ENCODE measurements around the gene NDUFA5.

The NDUFA5 gene

GRCh38 chr7:123500878-123501489 lies 56.6 kb downstream of the NDUFA5 start:
- H3K9me3 ChIP-seq (ENCODE audit: insufficient read depth, low read depth, low read length) = peaks cover 16% of the 10 kb centered on the region
- no peak overlapping the region for H3K4me3 ChIP-seq (ENCODE audit: low read length)
- no peak overlapping the region for H3K27ac ChIP-seq (ENCODE audit: low read length)
- H3K9ac ChIP-seq (ENCODE audit: low read depth, low read length) = no peak overlapping the region
- H3K27me3 ChIP-seq (ENCODE audit: insufficient read depth, low read length) = no peaks in the 10 kb centered on the region
- peaks cover 2% of the 10 kb centered on the region; the same call in 1 of the 2 replicates for H3K4me1 ChIP-seq (ENCODE audit: insufficient read depth, low read length)
- H3K36me3 ChIP-seq (ENCODE audit: insufficient read depth, low read depth, low read length) = no peaks in the 10 kb centered on the region

- Histone ChIP-seq H3K4me3 (ENCODE audit: low read length) (no peak overlapping the region), H3K27me3 (ENCODE audit: insufficient read depth, low read length) (no peaks in the 10 kb centered on the region), H3K9ac (ENCODE audit: low read depth, low read length) (no peak overlapping the region), H3K27ac (ENCODE audit: low read length) (no peak overlapping the region), H3K9me3 (ENCODE audit: insufficient read depth, low read depth, low read length) (peaks cover 4% of the 10 kb centered on the region), H3K4me1 (ENCODE audit: insufficient read depth, low read length) (peaks cover 2% of the 10 kb centered on the region; the same call in 1 of the 2 replicates), H3K36me3 (ENCODE audit: insufficient read depth, low read depth, low read length) (no peaks in the 10 kb centered on the region)
Observed at GRCh38 chr7:123499211-123499970, 58.2 kb downstream of the NDUFA5 start.

GRCh38 chr7:123498601-123499000 lies 59.0 kb downstream of the NDUFA5 start:
- Histone ChIP-seq H3K27ac (ENCODE audit: low read length) (no peak overlapping the region), H3K9ac (ENCODE audit: low read depth, low read length) (no peak overlapping the region), H3K4me1 (ENCODE audit: insufficient read depth, low read length) (peaks cover 2% of the 10 kb centered on the region; the same call in 1 of the 2 replicates), H3K9me3 (ENCODE audit: insufficient read depth, low read depth, low read length) (no peaks in the 10 kb centered on the region), H3K4me3 (ENCODE audit: low read length) (no peak overlapping the region), H3K36me3 (ENCODE audit: insufficient read depth, low read depth, low read length) (no peaks in the 10 kb centered on the region), H3K27me3 (ENCODE audit: insufficient read depth, low read length) (no peaks in the 10 kb centered on the region)

GRCh38 chr7:123498031-123498430 lies 59.6 kb downstream of the NDUFA5 start:
- peaks cover 2% of the 10 kb centered on the region; the same call in 1 of the 2 replicates for H3K4me1 ChIP-seq (ENCODE audit: insufficient read depth, low read length)
- no peak overlapping the region for H3K27ac ChIP-seq (ENCODE audit: low read length)
- H3K27me3 ChIP-seq (ENCODE audit: insufficient read depth, low read length) = no peaks in the 10 kb centered on the region
- no peak overlapping the region for H3K9ac ChIP-seq (ENCODE audit: low read depth, low read length)
- H3K4me3 ChIP-seq (ENCODE audit: low read length) = no peak overlapping the region
- H3K9me3 ChIP-seq (ENCODE audit: insufficient read depth, low read depth, low read length) = no peaks in the 10 kb centered on the region
- H3K36me3 ChIP-seq (ENCODE audit: insufficient read depth, low read depth, low read length) = no peaks in the 10 kb centered on the region

- Histone ChIP-seq H3K36me3 (ENCODE audit: insufficient read depth, low read depth, low read length) (no peaks in the 10 kb centered on the region), H3K27me3 (ENCODE audit: insufficient read depth, low read length) (no peaks in the 10 kb centered on the region), H3K4me1 (ENCODE audit: insufficient read depth, low read length) (no peaks in the 10 kb centered on the region; the same call in 1 of the 2 replicates), H3K9ac (ENCODE audit: low read depth, low read length) (no peak overlapping the region), H3K27ac (ENCODE audit: low read length) (no peak overlapping the region), H3K4me3 (ENCODE audit: low read length) (no peak overlapping the region), H3K9me3 (ENCODE audit: insufficient read depth, low read depth, low read length) (no peaks in the 10 kb centered on the region)
Observed at GRCh38 chr7:123494193-123494796, 63.3 kb downstream of the NDUFA5 start.

- no peak overlapping the region for H3K4me3 ChIP-seq (ENCODE audit: low read length)
- no peaks in the 10 kb centered on the region for H3K4me1 ChIP-seq (ENCODE audit: insufficient read depth, low read length)
- no peaks in the 10 kb centered on the region for H3K27me3 ChIP-seq (ENCODE audit: insufficient read depth, low read length)
- no peak overlapping the region for H3K27ac ChIP-seq (ENCODE audit: low read length)
- H3K36me3 ChIP-seq (ENCODE audit: insufficient read depth, low read depth, low read length) = no peaks in the 10 kb centered on the region
- H3K9me3 ChIP-seq (ENCODE audit: insufficient read depth, low read depth, low read length) = no peaks in the 10 kb centered on the region
- no peak overlapping the region for H3K9ac ChIP-seq (ENCODE audit: low read depth, low read length)
Observed at GRCh38 chr7:123492485-123492884, 65.1 kb downstream of the NDUFA5 start.
